Right renal pelvis (tissue), 4 donors: Measurements from ENCODE around the gene MCM10. TPM values are rescaled to one million over a fixed set of nuclear protein-coding genes. Genes with fewer than 3 reads are reported as not detected.
"Not testable (repeated sequence)": the region's sequence is repeated elsewhere in the genome, so short reads cannot be mapped to it uniquely, and the experiment has no call there.

Source experiments
- DNase-seq, 4 donors: peaks; one replicate each; pipeline ENCODE4 v3.0.0-alpha.2; 2013; ENCODE audit warnings: low read depth in 4 of 4, low spot score in 3 of 4, missing footprints in 1 of 4
- polyA plus RNA-seq, 4 donors: library from polyadenylated mRNA; unstranded; fragments of 120-200 nt; gene quantifications; one replicate each; pipeline ENCODE4 v1.2.1, GENCODE V29; 2013; ENCODE audit not compliant: insufficient read length in 4 of 4

MCM10 gene
- 10 to 100 TPM in 2 of 4 donors, 1 to 10 TPM in 2; 9.9 to 10.6 (median 10.2) TPM for polyA plus RNA-seq

- peak; percentile 96 to 99 (median 98) for DNase-seq
Observed at GRCh38 chr10:13160934-13161856, at the start of gene MCM10. Gene MCM10 (plus strand): TSS chr10:13161558. CDS start chr10:13164203, 2,645 bp downstream.

GRCh38 chr10:13113544-13113943, 47.8 kb upstream of the MCM10 start:
- no peak for DNase-seq

GRCh38 chr10:13115832-13116803, 45.2 kb upstream of the MCM10 start:
- DNase-seq = no peak

GRCh38 chr10:13117841-13118783, 43.2 kb upstream of the MCM10 start:
- DNase-seq = no peak

GRCh38 chr10:13118784-13119410, 42.5 kb upstream of the MCM10 start:
- DNase-seq = no peak

GRCh38 chr10:13120786-13121499, 40.4 kb upstream of the MCM10 start:
- DNase-seq = no peak

- no peak for DNase-seq
Observed at GRCh38 chr10:13121500-13121854, 39.9 kb upstream of the MCM10 start.

GRCh38 chr10:13136651-13137050, 24.7 kb upstream of the MCM10 start:
- DNase-seq = no peak

- no peak for DNase-seq
Observed at GRCh38 chr10:13139150-13139549, 22.2 kb upstream of the MCM10 start.

- DNase-seq = no peak
Observed at GRCh38 chr10:13139676-13140075, 21.7 kb upstream of the MCM10 start.

GRCh38 chr10:13140627-13141190, 20.6 kb upstream of the MCM10 start:
- no peak for DNase-seq

GRCh38 chr10:13143766-13144165, 17.6 kb upstream of the MCM10 start:
- DNase-seq = no peak

GRCh38 chr10:13144814-13145213, 16.5 kb upstream of the MCM10 start:
- DNase-seq = no peak

- DNase-seq = no peak
Observed at GRCh38 chr10:13146379-13146778, 15.0 kb upstream of the MCM10 start.

- DNase-seq = no peak
Observed at GRCh38 chr10:13147161-13147560, 14.2 kb upstream of the MCM10 start.

- DNase-seq = no peak
Observed at GRCh38 chr10:13152296-13152695, 9.1 kb upstream of the MCM10 start.

GRCh38 chr10:13155860-13156259, 5.5 kb upstream of the MCM10 start:
- not testable (repeated sequence) for DNase-seq

- DNase-seq = no peak
Observed at GRCh38 chr10:13158401-13158800, 3.0 kb upstream of the MCM10 start.

- no peak for DNase-seq
Observed at GRCh38 chr10:13161857-13162271, 506 bp downstream of the MCM10 start.
